Measurements from ENCODE around the gene LDLRAD2. TPM values are rescaled to one million over a fixed set of nuclear protein-coding genes. Genes with fewer than 3 reads are reported as not detected.

The LDLRAD2 gene
- total and polyA plus RNA-seq, 9 of the 15 experiments (the other 6 are each of a cell fraction or from before 2014, with no cell fraction given): 0.45 to 0.48 TPM; not detected in 7

- no peak overlapping the region for H2AFZ ChIP-seq (ENCODE audit: low read depth, low read length)
- FAIRE-seq (peak; percentile 75), ATAC-seq (peak; percentile 95), DNase-seq (ENCODE audit: extremely low read depth in 1 of 4, low spot score in 3 of 4) (peak; percentile 85 to 96 (median 94))
- peaks cover 13 to 41% of the 10 kb centered on the region in 2 experiments for H3K4me1 ChIP-seq (replicated peaks in 1 of 2; ENCODE audit: control insufficient read depth in 2 of 2, insufficient read depth in 2 of 2, low read length in 2 of 2)
- peak; percentile 15; the same call in 1 of the 2 replicates for TF ChIP-seq VEZF1 (CRISPR knock-in tag; IDR thresholded peaks at IDR 0.05)
- no peak for TF ChIP-seq ZNF449 (CRISPR knock-in tag; IDR thresholded peaks at IDR 0.05)
- peak; percentile 31; the same call in 1 of the 2 replicates for TF ChIP-seq ZBTB7A (IDR thresholded peaks at IDR 0.05; ENCODE audit: borderline replicate concordance, control insufficient read depth, low read depth, low read length)
- H3K27me3 ChIP-seq (ENCODE audit: control insufficient read depth in 2 of 2, insufficient read depth in 2 of 2, low read length in 2 of 2): no peaks in the 10 kb centered on the region
- no peaks in the 10 kb centered on the region for H3K79me2 ChIP-seq (ENCODE audit: control insufficient read depth, insufficient read depth, low read length)
- peak overlapping the region; percentile 43; the same call in 1 of the 2 replicates for H3K4me2 ChIP-seq (ENCODE audit: insufficient read depth, low read length)
- H4K20me1 ChIP-seq (replicated peaks; ENCODE audit: control insufficient read depth, insufficient read depth, low read length): no peaks in the 10 kb centered on the region
- peaks cover 3% of the 10 kb centered on the region for H3K9me1 ChIP-seq (ENCODE audit: control insufficient read depth, insufficient read depth, low read length)
- H3K9ac ChIP-seq (ENCODE audit: insufficient read depth in 1 of 2, low read depth in 2 of 2, low read length in 2 of 2): peak overlapping the region in 1 of 2 experiments; percentile 59; a peak in 2 of 4 replicates
- CTCF ChIA-PET (ENCODE audit: low intra/inter-chr PET ratio): no interaction called here
- intact Hi-C loops (cut with micrococcal nuclease): no loop called here
- H3K27ac ChIP-seq (ENCODE audit: extremely low read depth, low read depth, low read length): peak overlapping the region; percentile 32; the same call in 2 of the 3 replicates
- no peak overlapping the region for H3K4me3 ChIP-seq
- H3K36me3 ChIP-seq (ENCODE audit: control insufficient read depth, insufficient read depth, low read length): peaks cover 42% of the 10 kb centered on the region; the same call in 2 of the 3 replicates
- in situ Hi-C loops (cut with MboI): no loop called here
- POLR2A ChIA-PET: interaction anchor here (0.9 to 2.1 kb wide), 2 partner anchors 27 to 40 kb away, joined by 3 to 6 read pairs; partner anchors contain the start of gene USP48
- no TSS peak for BruUV-seq (replicated peaks)
- 8% methylated on average over 9 of the region's 9 CpGs for WGBS (ENCODE audit: insufficient coverage, low coverage, missing lambda C conversion rate)
- no peaks in the 10 kb centered on the region for H3K9me3 ChIP-seq (replicated peaks; ENCODE audit: control insufficient read depth, insufficient read depth, low read depth, low read length)
These were observed 10.3 kb downstream of the LDLRAD2 start for GRCh38 chr1:21822349-21822748.

All from K562 (cell line).